ENCODE results near the gene ECEL1.

The ECEL1 gene

DNA sequence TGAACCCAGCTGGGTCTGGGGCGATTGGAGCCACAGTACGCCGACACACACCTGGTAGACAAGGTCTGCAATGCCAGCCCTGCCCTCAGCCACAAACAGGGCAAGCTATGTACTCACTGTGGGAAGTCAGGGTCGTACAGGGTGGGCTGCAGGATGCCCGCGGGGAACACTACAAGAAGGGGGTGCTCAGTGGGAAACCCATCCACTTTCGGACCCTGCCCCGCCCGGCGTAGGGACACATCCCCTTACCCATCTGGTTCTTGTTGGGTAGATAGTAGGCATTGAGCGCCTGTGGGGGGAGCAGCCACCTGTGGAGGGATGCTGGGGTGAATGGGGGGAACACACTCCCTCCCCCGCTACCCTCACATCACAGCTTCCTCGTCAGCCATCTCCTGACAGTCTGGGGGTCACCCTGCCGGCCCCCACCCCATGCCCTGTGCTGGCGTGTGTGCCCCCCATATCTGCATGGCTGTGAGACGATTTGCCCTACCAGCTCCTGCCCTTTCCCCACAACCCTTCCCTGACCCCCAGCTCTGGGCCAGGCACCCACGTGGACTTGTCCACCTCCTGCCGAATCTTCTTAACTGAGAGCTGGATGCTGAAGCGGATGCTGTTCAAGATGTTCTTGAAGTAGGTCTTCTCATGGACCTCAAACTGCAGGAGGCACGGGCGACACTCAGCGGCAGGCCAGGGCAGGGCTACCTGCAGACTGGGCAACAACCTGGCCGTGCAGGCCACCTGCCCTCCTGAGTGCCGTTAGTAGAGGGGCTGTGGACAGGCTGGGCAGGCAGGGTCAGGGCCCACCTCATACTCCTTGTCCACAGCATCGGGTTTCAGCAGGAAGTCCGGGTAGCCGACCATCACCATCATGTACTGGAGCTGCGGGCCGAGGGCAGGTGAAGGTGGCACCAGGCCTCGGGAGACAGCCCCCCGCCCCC, 5.1 kb downstream of the ECEL1 start:
- DNase-seq (ENCODE audit: insufficient read length, low spot score) (no peak), FAIRE-seq (no peak)
- TF ChIP-seq PAX5 (IDR thresholded peaks at IDR 0.05; ENCODE audit: insufficient read depth, low read length, severe bottlenecking) (no peak), TAF1 (IDR thresholded peaks at IDR 0.05; ENCODE audit: low read depth, low read length) (no peak), POLR2AphosphoS5 (IDR thresholded peaks at IDR 0.05; ENCODE audit: low read depth, low read length) (no peak), POLR2A (IDR thresholded peaks at IDR 0.05; ENCODE audit: low read depth, low read length) (no peak), SPI1 (IDR thresholded peaks at IDR 0.05; ENCODE audit: low read depth, low read length) (no peak), POU2F2 (IDR thresholded peaks at IDR 0.05; ENCODE audit: low read depth, low read length) (no peak)

DNA sequence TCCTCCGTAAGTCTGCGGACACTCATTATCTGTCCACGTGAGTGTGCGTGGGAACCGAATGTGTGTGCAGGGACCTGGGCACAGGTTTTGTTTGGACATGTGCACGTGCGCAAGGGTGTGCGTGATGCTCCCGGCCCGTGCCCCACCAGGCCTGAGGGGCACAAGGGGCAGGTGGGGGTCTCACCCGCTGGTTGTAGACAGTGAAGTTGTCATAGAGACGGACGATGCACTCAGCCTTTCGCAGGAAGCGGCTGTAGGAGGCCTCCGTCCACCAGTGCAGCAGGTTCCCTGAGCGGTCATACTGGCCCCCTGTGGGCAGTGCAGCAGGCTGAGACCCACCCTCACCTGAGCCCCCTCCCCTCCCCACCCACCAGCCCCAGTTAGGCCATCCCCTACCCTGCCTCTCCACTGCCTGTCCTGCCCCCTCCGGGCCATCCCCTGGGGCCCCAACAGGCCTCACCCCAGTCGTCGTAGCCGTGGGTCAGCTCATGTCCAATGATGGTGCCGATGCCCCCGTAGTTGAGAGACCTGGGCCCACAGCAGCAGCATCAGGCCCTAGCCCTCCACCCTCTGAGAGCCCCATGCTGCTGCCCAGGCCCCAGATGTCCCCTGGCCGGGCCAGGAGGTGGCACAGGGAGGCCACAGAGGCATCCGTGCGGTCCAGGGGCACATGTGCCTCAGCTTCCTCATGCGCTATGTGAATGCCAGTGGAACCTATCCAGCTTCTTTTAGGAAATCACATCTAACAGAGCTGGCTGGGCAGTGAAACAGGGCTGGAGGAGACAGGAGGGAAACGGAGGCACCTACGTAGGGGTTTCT, 6.1 kb downstream of the ECEL1 start:
- FAIRE-seq (no peak), DNase-seq (ENCODE audit: insufficient read length, low spot score) (no peak)
- TF ChIP-seq PAX5 (IDR thresholded peaks at IDR 0.05; ENCODE audit: insufficient read depth, low read length, severe bottlenecking) (no peak), POLR2A (IDR thresholded peaks at IDR 0.05; ENCODE audit: low read depth, low read length) (no peak), POLR2AphosphoS5 (IDR thresholded peaks at IDR 0.05; ENCODE audit: low read depth, low read length) (no peak), TAF1 (IDR thresholded peaks at IDR 0.05; ENCODE audit: low read depth, low read length) (no peak), POU2F2 (IDR thresholded peaks at IDR 0.05; ENCODE audit: low read depth, low read length) (no peak), SPI1 (IDR thresholded peaks at IDR 0.05; ENCODE audit: low read depth, low read length) (no peak)

DNA sequence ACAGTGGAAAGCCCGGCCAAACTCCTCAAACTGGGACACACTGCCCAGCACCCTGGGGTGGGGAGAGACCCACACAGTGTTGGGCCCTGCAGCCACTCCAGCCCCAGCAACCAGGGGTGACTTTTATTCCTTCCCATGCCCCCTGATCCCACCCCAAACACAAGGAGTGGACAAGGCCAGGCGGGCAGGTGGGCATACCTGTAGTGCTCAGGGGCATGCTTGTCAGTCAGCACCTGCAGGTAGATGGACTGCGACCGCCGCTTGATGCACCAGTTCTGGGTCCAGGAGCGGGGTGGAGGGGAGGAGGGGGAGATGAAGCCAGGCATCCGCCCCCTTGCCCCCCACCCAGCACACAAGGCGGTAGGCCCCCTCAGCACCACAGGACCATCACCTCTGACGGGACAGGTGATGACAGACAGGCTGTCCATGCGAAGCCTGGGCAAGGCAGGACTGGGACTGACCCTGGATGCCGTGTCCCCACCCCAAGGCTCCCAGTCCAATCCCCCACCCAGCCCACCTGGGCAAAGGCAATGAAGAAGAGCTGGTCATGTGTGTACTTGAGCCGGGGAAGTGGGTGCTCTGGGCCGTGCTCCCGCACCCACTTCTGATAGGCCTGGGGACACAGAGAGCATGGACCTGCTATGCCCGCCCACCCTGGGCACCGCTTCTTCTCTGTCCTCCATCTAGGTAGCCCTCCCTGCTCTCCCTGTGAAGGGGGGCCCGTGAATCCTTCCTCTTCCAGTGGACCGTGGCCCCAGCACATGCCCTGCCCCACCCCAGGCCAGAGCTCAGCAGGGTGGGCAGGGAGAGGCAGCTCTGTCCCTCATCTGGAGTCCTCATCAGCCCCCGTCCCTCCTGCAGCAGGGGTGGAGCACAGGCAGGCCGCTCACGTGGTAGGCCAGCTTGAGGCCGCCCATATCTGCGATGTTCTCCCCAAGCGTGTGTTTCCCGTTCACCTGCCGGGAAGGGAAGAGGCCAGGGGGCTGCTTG, 7.1 kb downstream of the ECEL1 start:
- TF ChIP-seq TAF1 (IDR thresholded peaks at IDR 0.05; ENCODE audit: low read depth, low read length) (no peak), PAX5 (IDR thresholded peaks at IDR 0.05; ENCODE audit: insufficient read depth, low read length, severe bottlenecking) (no peak), POU2F2 (IDR thresholded peaks at IDR 0.05; ENCODE audit: low read depth, low read length) (no peak), SPI1 (IDR thresholded peaks at IDR 0.05; ENCODE audit: low read depth, low read length) (no peak), POLR2A (IDR thresholded peaks at IDR 0.05; ENCODE audit: low read depth, low read length) (no peak), POLR2AphosphoS5 (IDR thresholded peaks at IDR 0.05; ENCODE audit: low read depth, low read length) (no peak)
- FAIRE-seq (no peak), DNase-seq (ENCODE audit: insufficient read length, low spot score) (no peak)

DNA sequence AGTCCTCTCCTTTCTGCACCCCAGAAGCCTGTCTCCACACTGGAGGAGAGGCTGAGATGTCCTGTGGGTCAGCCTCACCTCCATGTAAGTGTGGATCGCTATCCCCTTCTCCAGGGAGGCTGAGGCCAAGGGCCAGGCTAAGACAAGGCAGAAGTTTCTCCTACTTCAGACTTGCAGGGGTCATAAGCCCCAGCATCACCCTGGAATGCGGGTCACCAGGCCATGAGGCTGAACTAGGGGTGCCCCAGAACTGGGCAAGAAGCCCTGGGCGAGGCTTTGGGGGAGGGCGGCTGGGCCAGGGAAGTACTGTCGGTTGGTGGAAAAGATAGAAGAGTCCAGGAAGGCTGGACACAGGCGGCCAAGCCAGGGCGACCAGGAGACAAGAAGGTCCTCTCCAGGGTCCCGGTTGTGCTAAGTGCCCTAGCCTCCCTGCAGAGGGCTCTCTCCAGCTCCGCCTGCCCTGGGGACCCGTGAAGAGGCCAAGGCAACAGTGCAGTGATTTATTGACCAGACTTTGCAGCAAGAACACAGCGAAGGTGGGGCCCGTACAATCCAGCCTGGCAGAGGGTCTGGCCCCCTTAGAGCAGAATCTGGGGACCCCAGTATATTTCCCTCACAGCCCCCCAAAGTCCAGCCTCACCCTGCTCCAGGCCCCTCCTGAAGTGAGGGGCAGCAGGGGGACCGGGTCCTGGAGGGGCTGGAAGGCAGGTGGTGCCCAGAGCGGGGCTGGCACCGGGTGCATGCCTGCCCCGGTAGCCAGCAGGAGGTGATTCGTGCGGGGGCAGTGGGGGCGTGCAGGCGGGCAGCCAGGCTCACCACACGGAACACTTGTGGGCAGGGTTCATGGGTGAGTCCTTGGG, 8.1 kb downstream of the ECEL1 start:
- FAIRE-seq (no peak), DNase-seq (ENCODE audit: insufficient read length, low spot score) (no peak)
- TF ChIP-seq PAX5 (IDR thresholded peaks at IDR 0.05; ENCODE audit: insufficient read depth, low read length, severe bottlenecking) (no peak), POLR2AphosphoS5 (IDR thresholded peaks at IDR 0.05; ENCODE audit: low read depth, low read length) (no peak), TAF1 (IDR thresholded peaks at IDR 0.05; ENCODE audit: low read depth, low read length) (no peak), SPI1 (IDR thresholded peaks at IDR 0.05; ENCODE audit: low read depth, low read length) (no peak), POU2F2 (IDR thresholded peaks at IDR 0.05; ENCODE audit: low read depth, low read length) (no peak), POLR2A (IDR thresholded peaks at IDR 0.05; ENCODE audit: low read depth, low read length) (no peak)

DNA sequence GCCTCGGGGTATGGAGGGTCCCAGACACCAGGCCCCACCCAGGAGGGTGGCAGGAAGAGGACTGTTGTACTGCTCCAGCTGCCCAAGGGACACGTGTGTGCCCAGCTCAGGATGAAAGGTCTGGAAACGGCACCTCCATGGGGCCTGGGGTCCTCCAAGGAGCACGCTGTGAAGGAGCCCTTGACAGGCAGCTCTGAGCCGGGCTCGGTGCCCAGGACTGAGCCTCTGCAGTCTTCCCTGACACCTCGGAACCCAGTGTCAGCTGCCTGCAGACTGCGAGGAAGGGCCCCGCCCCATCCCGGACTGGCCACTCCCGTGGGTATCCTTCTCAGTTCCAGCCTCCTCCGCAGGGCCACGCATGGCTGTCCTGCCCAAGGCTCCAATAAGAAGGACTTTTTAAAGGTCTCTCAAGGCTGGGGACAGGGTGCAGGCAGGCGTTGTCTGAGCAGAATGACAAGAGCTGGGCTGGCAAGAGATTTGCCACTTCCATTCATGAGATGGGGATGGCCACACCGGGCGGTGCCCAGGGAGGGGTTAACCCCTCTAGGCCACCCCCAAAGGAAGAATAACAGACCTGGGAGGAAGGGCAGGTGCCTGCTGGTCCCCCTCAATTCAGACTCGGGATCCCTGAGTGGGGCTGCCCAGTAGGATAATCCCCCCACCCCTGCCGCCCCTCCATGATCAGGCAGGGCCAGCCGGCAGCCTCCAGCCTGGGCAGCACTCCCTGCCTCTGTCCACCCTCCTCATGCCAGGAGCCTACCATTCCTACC, 8.9 kb downstream of the ECEL1 start:
- no peak for TF ChIP-seq PAX5 (IDR thresholded peaks at IDR 0.05; ENCODE audit: insufficient read depth, low read length, severe bottlenecking)
- no peak for TF ChIP-seq TAF1 (IDR thresholded peaks at IDR 0.05; ENCODE audit: low read depth, low read length)
- TF ChIP-seq POLR2A (IDR thresholded peaks at IDR 0.05; ENCODE audit: low read depth, low read length) = no peak
- no peak for TF ChIP-seq POLR2AphosphoS5 (IDR thresholded peaks at IDR 0.05; ENCODE audit: low read depth, low read length)
- no peak for TF ChIP-seq POU2F2 (IDR thresholded peaks at IDR 0.05; ENCODE audit: low read depth, low read length)
- TF ChIP-seq SPI1 (IDR thresholded peaks at IDR 0.05; ENCODE audit: low read depth, low read length) = no peak
- no peak for DNase-seq (ENCODE audit: insufficient read length, low spot score)
- FAIRE-seq = no peak

DNA sequence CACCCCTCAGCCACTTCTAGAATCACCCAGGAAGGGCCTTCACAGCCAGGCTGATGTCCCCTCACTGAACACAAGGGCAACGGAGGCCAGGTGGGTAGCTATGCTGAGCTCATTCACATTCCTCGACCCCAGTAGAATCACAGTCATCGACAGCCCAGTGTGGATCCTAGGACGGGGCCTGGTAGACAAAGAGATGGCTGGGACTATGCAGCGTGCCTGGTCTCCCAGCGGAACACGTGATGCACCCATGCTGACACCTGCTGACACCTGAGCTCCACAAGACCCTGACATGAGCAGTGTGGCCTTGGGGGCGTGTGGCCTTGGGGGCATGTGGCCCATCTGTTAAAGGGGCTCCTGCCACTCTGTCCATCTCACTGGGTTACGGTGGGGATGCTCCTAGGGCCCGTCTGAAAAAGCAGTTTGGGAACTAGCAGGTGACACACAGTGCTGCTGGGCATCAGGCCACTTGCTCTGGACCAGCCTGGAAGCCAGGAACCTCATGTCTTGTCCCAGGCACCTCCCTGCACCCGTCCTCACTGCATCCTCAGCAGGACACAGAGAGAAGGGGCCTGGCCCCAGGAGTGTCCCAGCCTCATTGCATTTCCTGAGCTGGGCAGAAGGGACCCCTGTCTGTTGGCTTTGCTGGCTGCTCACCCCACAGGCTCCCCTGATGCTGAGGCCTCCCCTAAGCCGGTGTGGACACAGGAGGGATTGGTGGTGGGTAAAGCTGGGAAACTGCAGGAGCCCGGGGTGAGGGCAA, 9.7 kb downstream of the ECEL1 start:
- DNase-seq (ENCODE audit: insufficient read length, low spot score) (no peak), FAIRE-seq (no peak)
- no peak for TF ChIP-seq SPI1 (IDR thresholded peaks at IDR 0.05; ENCODE audit: low read depth, low read length)
- no peak for TF ChIP-seq POLR2A (IDR thresholded peaks at IDR 0.05; ENCODE audit: low read depth, low read length)
- TF ChIP-seq POU2F2 (IDR thresholded peaks at IDR 0.05; ENCODE audit: low read depth, low read length) = no peak
- TF ChIP-seq PAX5 (IDR thresholded peaks at IDR 0.05; ENCODE audit: insufficient read depth, low read length, severe bottlenecking) = no peak

DNA sequence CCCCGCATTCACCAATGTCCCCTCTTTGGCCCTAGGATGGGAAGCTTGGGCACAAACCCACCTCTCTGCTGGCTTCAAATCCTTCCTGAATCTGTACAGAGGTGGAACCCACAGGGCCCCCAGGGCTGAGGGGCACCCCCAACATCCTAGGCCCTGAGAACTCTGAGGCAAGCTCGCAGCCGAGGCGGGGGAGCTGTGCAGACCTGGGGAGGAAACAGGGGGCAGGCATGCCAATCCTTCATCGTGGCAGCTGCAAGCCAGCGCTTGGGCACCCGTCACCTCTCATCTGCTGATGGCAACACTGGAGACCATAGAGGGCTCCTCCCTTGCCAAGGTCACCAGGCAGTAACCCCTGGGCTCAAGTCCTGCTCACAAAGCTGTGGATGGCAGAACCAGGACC, 10.8 kb downstream of the ECEL1 start:
- TF ChIP-seq PAX5 (IDR thresholded peaks at IDR 0.05; ENCODE audit: insufficient read depth, low read length, severe bottlenecking) = no peak
- no peak for TF ChIP-seq SPI1 (IDR thresholded peaks at IDR 0.05; ENCODE audit: low read depth, low read length)
- TF ChIP-seq POLR2AphosphoS5 (IDR thresholded peaks at IDR 0.05; ENCODE audit: low read depth, low read length) = no peak
- no peak for TF ChIP-seq POLR2A (IDR thresholded peaks at IDR 0.05; ENCODE audit: low read depth, low read length)
- TF ChIP-seq POU2F2 (IDR thresholded peaks at IDR 0.05; ENCODE audit: low read depth, low read length) = no peak
- TF ChIP-seq TAF1 (IDR thresholded peaks at IDR 0.05; ENCODE audit: low read depth, low read length) = no peak
- no peak for DNase-seq (ENCODE audit: insufficient read length, low spot score)
- FAIRE-seq = no peak

Data from GM12891 (cell line).